GM12865 (cell line): ENCODE results near the gene IL1RL1.

Experiments
- DNase-seq: peaks from one replicate; pipeline ENCODE4 v3.0.0; 2010; ENCODE audit warnings: low read depth
- H3K4me3 ChIP-seq: 2 replicates; pipeline ENCODE4 v1.5.1; 2011; ENCODE audit warnings: mild to moderate bottlenecking, low read depth, low read length, control low read depth
- TF ChIP-seq, protein P1 (sequence below): IDR thresholded peaks from 2 replicates; pipeline ENCODE4 v1.5.1; 2011; ENCODE audit warnings: low read length, control low read depth, low read depth, inconsistent platforms; ENCODE audit not compliant: insufficient read depth; ENCODE audit errors: missing control alignments

Gene IL1RL1

DNA sequence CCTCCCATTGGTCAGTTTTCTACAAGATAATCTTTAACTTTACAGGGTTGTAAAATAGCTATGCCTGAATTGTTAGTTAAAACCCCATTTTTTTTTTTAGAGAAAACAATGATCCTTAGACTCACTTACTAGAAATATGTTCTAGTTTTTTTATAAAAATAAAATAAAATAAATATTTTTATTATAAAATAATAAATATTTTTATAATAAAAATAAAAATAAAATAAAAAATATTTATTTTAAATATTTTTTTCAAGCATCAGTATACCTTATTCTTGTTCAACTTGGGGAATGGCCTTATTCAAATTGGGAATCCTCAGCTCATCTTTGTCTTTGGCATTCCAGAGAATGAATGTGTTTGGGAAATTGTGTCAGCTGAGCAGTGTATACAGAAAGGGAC lies 20.8 kb upstream of the IL1RL1 start:
- TF ChIP-seq, protein P1, sequence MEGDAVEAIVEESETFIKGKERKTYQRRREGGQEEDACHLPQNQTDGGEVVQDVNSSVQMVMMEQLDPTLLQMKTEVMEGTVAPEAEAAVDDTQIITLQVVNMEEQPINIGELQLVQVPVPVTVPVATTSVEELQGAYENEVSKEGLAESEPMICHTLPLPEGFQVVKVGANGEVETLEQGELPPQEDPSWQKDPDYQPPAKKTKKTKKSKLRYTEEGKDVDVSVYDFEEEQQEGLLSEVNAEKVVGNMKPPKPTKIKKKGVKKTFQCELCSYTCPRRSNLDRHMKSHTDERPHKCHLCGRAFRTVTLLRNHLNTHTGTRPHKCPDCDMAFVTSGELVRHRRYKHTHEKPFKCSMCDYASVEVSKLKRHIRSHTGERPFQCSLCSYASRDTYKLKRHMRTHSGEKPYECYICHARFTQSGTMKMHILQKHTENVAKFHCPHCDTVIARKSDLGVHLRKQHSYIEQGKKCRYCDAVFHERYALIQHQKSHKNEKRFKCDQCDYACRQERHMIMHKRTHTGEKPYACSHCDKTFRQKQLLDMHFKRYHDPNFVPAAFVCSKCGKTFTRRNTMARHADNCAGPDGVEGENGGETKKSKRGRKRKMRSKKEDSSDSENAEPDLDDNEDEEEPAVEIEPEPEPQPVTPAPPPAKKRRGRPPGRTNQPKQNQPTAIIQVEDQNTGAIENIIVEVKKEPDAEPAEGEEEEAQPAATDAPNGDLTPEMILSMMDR, result no peak
- no peak for DNase-seq
- H3K4me3 ChIP-seq, result no peak overlapping the region

DNA sequence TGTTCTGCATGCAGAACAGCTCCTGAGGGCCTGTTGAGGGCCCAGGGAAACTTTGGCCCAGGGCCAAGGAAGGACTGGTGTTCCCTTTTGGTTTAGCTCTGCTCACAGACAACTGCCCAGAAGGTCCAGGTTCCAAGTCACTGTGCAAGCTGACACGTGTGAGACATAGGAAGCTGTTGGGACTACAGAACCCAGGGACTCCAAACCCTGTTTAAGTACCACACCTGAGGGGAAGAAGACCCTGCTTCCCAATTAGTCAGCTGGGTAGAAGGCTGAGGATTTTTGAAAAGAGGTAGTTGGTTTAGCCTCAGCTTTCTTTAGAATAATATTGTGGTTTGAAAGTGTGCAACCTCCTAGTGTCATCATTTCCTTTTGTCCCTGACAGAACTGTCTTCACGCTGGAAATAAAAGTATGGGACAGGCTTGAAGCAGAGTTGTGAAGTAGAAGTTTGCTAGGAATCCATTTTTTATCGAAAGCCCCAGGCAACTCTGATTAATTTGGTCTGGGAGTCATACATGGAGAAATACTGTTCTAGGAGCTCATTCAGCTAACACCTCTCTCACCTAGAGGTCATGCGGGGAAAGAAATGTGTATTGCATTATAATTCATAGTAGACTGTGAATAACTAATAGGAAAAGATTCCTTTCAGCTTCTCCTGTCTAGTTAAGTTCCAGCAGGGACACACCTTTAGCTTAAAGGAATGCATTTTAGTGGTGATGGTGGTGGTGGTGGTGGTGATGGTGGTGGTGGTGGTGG lies 19.9 kb upstream of the IL1RL1 start:
- TF ChIP-seq, protein P1, result no peak
- DNase-seq, result no peak
- no peak overlapping the region for H3K4me3 ChIP-seq

DNA sequence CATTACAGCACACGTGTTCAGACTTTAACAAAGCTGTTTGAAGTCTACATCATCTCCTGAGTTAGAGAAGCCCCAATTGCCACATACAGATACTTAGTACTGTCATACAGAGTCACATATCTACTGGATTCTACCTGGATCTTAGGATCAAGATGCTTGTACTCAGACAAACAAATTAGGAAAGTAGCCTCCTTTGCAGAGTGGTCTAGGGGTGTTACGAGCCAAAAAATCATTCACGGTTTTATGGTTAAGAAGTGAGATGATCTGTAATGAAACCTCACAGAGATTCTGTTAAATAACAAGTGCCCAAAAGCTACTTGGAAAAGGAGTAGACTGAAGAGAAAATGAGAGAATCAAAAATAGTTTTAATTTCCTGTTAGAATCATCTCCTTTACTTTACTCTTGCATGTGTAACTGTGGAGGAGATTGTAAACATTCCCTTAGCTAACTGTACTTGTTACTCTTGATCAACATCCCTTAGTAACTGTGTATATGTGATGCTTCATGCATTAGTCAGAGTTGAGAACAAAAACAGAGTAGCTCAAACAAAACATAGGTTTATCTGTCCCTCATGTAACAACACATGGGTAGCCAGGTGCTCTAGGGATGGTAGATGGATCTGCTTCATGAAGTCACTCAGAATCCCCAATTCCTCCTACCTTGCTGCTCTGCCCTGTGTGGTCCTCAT lies 16.4 kb upstream of the IL1RL1 start:
- DNase-seq, result no peak
- H3K4me3 ChIP-seq, result no peak overlapping the region
- TF ChIP-seq, protein P1, result no peak

DNA sequence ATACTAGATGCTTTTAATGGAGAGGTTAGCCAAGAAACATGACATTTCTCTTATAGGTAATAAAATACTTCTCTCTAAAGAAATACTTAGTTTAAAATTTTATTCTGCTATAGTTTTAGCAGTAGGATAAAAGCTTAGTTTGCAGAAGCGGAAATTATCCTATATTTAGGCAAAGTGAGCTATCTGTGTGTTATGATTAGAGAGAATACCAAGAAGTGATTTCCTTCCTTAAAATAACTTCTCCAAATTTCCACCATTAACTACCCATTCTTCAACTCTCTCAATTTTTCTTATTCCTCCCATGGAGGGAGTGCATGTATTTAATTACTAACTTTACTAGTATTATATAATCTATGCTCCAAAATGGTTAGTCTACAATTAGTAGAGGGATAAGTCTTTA lies 15.8 kb upstream of the IL1RL1 start:
- H3K4me3 ChIP-seq, result no peak overlapping the region
- no peak for DNase-seq
- TF ChIP-seq, protein P1, result no peak

DNA sequence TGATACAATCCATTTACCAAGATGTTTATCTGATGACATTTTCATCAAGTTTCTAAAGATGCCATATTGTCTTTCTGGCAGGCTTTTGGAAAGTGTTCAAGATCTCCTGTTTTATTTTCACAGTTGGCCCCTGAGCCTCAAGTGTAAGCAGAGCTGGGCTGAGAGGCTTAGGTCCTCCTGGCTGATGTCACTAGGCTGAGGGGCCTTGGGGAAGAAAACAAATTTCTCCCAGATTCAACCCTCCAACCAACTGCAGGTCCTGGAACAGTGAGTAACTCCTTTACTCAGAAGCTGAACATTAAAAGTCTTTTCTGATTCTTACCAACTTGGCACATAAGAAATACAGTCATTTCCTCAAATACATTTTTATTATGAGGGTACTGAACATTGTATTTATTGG lies 14.9 kb upstream of the IL1RL1 start:
- TF ChIP-seq, protein P1, result no peak
- no peak overlapping the region for H3K4me3 ChIP-seq
- DNase-seq, result no peak

DNA sequence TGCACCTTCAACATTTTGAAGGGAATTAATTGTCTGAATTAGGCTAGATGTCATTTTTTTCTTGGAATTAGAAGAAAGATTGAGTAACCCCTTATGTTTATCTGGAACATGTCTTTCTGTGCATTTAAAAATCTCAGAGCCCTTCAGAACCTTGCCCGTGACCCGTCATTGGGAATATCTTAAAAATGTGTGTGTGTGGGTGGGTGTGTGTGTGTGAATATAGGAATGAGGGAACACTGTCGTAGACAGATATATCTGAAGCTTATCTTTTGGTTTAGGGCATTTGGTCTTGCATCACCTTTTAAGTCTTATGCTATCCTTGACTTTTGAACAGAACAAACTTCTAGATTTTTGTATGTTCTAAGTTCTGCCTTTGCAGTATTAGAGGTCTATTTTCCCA lies 13.5 kb upstream of the IL1RL1 start:
- TF ChIP-seq, protein P1, result no peak
- no peak overlapping the region for H3K4me3 ChIP-seq
- no peak for DNase-seq

DNA sequence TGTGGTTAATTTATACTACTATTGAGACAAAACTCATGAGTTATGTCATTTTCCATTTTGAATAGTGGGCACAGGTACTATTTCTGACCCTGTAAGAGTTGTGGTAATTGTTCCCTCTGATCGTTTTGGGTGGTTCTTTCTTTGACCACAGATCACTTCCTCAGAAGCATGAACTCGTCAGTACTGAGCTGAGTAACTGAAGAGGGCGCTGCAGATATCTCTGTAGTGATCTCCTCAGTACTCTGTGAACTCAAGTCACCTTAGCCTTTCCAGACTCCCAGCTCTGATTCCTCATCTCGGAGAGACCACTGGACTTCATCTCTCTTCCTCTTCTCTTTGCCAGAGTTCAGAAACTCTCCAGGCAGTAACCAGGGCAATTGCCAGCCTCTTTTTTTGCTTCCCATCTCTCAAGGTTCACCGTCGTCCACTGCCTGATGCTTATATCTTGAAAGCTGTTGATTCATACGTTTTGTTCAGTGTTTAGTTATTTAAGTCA lies 9.4 kb upstream of the IL1RL1 start:
- TF ChIP-seq, protein P1, result peak; percentile 37
- peak; percentile 57 for DNase-seq
- H3K4me3 ChIP-seq, result no peak overlapping the region
